ENCODE data around the gene HSD17B7.
"Not testable (repeated sequence)": the region's sequence is repeated elsewhere in the genome, so short reads cannot be mapped to it uniquely, and the experiment has no call there.

HSD17B7 gene

DNA sequence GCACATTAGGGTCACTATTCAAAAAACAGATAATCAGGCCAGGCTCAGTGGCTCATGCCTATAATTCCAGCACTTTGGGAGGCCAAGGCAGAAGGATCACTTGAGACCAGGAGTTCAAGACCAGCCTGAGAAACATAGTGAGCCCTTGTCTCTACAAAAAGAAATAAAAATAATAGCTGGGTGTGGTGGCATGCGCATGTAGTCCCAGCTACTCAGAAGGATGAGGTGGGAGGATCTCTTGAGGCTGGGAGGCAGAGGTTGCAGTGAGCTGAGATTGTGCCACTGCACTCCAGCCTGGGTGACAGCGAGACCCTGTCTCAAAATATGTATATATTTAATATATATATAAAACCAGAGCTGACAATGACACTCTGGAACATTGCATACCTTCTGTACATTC, 21.9 kb downstream of the HSD17B7 start:
- not testable (repeated sequence) for DNase-seq (ENCODE audit: low spot score)

DNA sequence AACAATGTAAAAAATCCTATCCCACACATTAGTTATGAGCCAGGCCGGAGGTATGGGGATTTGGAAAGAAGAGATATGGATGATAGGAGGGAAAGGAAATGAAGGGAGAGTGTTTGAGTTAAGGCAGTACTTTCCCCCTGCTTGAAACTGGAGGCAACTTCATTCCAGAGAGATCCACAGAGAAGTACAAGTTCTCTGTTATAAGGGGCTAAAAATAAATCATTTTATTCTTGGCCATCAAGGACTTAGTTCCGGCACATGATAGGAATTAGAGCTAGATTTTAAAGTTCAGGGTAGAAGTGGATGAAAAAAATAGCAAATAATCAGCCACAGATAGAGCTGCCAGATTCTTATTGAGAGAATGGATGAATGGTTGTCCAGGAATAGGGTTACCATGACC, 27.6 kb downstream of the HSD17B7 start:
- DNase-seq (ENCODE audit: low spot score): not testable (repeated sequence)

DNA sequence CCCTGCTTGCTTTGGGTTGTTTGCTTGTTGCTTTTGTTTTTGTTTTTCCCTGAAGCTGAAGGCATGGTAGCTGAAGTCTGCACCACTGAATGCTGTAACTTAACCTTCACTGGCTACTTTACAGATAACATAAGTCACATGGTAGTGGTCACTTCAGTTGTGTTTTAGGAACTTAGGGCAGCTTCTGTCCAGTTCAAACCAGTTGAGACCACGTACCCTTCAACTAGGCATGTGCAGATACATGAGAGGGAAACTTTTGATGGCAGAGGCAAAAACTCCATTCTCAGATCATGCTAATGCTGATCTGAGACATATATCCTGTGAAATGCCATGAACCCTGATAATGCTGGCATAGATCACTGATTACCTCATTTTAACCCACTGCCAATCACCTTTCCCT, 28.2 kb downstream of the HSD17B7 start:
- not testable (repeated sequence) for DNase-seq (ENCODE audit: low spot score)

DNA sequence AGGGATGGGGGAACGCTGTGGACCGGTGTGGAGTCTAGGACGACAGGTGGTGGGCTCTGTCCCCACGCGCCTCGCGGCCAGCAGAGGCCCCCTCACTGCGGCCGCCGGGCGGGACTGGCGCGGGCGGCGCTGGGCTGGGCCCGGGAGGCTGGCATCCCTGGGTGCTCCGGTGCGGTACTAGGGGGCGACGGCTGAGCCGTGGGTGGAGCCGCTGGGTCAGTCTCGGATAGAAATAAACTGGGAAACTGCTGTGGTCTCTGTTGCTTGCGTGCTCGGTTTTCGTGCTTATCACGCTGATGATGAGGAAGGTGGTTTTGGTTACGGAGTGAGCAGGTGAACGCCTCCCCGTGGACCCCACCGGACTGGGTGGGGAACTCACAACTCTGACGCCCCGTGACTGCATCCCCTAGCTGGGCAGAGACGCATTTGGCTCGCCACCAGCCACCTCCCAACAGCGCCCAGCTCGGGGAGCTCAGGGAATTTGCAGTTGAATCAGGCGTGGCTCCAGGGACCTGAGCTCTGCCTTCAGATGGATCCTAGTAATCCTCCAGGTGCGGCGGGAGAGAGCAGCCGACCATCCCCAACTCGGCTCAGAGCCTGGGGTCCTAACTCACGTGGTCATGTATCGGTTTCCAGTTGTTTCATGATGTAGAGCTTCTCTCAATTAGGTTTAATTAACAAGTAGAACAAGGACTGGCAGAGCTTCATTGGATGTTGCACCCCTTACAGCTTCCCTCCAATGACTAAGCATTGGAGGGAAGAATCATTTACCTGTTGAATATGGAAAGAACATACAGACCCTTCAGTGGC, 32.1 kb downstream of the HSD17B7 start:
- DNase-seq (ENCODE audit: low spot score): peak; percentile 52

DNA sequence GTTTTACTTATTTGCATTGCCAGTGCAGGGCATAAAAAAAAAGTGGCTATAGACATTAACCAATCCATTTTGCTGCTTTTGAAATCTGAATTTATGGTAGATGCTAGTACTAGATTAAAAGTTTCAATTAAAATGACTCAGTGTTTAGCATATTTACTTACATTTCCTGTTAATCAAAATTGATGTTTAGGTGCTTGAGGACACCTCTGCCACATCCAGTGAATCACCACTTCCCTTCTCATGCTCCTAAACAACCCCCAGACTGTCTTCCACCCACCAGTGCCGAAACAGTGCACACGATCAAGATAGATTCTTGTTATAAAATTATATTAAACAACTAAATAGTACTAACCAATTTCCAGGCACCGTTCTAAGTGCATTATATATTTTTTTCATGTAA, 32.7 kb downstream of the HSD17B7 start:
- DNase-seq (ENCODE audit: low spot score): no peak

DNA sequence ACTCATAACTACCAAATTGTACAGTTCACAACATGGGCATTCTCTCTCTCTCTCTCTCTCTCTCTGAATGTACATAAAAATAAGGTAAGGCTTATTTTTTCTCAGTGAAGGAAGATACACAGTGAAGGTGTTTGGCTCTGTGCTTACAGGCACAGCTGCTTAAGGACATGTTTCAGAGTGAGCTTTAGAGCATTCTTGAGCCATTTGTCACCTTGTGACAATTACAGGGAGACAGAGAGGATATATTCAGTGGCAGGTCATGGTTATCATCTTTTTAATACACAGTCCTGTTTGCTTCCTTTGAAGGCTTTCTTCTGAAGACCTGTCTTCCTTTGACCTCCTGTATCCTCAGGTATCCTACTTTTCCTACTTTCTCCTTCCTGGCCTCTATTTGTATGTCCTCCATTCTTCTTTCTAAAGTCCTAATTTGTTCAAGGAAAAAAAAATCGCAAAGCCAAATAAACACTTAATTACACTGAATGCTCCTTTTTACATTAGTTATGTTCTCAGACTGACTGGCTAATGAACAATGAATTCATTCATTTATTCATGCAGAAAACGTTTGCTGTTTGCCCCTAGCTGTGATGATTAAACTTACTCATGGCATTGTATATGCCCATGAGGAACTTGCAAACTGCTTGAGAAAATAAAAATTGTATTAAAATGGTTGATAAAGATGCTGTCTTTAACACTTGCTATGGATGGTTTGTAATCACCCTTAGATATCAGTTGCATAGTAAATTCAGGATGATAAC, 33.4 kb downstream of the HSD17B7 start:
- no peak for DNase-seq (ENCODE audit: low spot score)

GRCh38 chr1:162829268-162829667, 38.8 kb downstream of the HSD17B7 start:
- no peak for DNase-seq (ENCODE audit: low spot score)

- DNase-seq (ENCODE audit: low spot score): no peak
Observed at GRCh38 chr1:162832470-162832869, 42.0 kb downstream of the HSD17B7 start.

GRCh38 chr1:162835157-162835899, 44.8 kb downstream of the HSD17B7 start:
- DNase-seq (ENCODE audit: low spot score): no peak

- DNase-seq (ENCODE audit: low spot score): no peak
Observed at GRCh38 chr1:162838863-162839262, 48.4 kb downstream of the HSD17B7 start.

- DNase-seq (ENCODE audit: low spot score): no peak
Observed at GRCh38 chr1:162840250-162840839, 49.8 kb downstream of the HSD17B7 start.

DNA sequence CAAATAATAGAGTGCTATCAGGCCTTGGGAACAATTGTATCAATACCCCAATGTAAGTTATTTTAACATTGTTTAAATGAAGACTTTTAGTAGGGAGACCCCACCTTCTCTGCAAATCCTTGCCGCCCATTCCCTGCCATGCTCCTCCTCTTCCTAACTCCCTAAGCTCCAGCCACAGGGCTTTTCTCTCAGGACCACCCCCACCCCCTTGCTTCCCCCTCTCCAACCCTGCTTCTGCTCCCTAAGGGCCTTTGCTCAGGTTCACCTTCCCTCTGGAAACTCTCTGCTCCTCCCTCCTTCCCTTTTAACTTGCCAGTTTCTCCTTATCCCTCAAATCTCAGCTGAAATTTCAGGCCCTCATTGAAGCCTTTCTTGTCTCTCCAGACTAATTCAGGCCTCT, 53.7 kb downstream of the HSD17B7 start:
- no peak for DNase-seq (ENCODE audit: low spot score)

DNA sequence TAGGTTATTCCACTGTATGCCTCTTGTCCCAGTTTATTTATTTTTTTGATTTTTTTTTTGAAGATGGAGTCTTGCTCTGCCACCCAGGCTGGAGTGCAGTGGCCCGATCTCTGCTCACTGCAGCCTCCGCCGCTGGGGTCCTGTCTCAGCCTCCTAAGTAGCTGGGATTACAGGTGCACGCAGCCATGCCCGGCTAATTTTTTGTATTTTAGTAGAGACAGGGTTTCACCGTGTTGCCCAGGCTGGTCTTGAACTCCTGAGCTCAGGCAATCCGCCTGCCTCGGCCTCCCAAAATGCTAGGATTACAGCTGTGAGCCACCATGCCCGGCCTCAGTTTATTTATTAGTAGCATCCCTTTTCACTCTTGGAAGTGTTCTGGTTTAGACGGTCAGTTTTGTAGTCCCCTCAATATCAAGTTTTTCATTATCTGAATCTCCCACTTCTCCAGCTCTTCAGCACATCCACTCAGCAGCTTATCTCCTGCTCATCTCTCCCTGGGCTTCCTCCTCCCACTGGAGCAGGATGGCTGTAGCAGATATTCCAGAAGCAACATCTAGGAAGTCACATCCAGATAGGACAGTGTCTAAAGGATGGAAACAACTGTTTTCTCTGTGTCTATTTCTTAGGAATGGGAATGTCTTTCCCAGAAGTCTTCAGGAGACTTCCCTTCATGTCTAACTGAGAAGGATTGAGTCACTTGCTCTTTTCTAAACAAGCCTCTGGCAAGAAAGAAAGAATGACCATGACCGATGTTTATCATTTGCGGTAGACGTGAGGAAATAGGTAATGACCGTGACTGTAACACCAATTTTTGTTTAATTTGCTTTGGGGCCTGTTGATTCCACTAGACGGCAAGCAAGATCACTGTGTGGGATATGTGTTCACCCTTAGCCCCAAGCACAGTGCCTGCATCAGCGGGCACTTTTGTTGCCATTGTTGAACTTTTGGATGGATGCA, 56.0 kb downstream of the HSD17B7 start:
- peak; percentile 18 for DNase-seq (ENCODE audit: low spot score)

DNA sequence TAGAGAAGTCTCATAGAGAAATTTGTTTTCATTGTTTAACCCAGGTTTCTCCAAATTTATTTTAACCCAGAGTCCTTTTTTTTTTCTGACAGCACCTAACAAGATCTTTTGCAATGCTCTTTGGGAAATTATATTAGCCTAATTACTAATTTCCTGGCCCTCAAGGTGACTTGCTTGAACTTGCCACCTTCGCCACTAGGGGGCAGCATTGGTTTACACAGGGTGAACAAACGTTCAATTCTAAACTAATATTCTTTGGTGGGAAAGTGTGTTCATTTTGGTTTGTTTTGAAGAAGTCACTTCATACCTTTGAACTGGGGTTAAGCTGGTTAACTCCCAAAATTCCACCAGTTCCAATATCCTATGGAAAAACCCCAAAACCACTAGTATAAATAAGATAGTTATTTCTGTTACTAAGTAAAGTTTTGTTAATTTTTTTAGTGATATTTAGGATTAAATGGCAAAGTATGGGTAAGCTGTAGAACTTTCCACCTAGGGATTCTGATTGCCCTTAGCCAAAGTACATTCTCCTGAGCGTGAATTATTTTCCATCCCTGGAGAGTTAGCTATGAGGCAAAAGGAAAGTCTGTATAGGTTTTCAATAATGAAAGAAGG, 57.4 kb downstream of the HSD17B7 start:
- DNase-seq (ENCODE audit: low spot score): peak; percentile 72

- no peak for DNase-seq (ENCODE audit: low spot score)
Observed at GRCh38 chr1:162849711-162850110, 59.2 kb downstream of the HSD17B7 start.

DNA sequence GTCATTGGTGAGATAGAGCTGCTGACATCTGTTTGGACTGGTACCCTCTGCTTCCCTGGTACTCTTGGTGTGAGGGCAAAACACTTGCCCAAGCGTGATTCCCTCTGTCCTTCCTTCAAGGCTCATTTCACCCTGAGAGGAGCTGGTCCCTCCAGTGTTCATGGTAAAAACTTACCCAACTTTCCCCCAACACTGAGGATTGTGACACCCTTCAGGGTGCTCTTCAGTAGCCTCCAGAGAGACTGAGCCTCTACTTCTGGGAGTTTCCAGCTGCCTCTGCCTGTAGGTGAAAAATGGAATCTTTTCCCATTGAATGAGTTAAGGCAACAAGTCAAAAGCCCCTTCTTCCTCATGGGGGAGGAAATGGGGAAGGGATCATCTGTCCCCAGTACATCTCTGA, 60.8 kb downstream of the HSD17B7 start:
- no peak for DNase-seq (ENCODE audit: low spot score)

DNA sequence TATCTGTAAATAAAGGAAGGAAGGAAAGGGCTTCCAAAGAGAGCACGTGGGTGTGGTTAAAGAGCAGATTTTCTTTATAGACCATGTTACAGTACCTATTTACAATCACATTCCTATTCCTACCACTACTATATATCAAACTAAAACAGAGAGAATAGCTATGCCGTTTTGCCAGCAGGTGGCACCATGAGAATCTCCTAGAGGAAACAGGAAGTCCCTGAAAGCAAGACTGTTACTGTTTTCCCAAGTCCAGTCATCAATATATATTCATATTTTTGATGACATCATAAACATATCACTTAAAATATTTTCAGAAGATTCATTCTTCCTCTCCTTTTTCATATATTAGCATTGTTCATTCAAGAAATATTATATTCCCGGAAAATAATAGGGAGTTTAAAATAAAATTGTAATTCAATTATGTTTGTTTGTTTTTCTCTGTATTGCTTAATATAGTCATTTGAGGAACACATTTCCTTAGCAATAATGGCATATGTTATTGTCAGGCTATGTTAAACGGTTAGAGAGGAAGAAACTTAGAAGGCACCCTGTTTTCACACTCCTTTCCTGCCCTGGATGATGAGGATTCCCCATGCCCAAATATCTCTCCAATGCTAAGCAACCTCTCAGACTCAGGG, 63.9 kb downstream of the HSD17B7 start:
- DNase-seq (ENCODE audit: low spot score): peak; percentile 70

- peak; percentile 37 for DNase-seq (ENCODE audit: low spot score)
Observed at GRCh38 chr1:162855461-162856150, 65.1 kb downstream of the HSD17B7 start.

DNA sequence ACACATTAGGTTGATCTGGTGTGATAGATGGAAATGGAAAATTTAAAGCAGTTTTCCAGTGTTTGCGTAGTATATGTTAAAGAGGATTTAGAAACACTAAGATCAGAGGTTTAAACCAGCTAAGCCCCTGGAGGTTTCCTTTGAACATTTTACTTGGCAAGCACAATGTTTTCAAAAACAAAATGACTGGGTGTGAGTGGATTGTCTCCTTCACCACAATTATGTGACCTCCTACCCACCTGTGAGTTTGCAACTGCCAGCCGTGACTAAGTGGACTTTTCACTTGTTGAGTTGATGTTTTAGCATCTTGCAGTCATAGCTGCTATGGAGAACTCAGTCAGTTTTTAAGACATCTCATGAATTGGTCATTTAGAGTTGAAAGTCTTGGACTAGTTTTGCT, 65.8 kb downstream of the HSD17B7 start:
- DNase-seq (ENCODE audit: low spot score): peak; percentile 73

DNA sequence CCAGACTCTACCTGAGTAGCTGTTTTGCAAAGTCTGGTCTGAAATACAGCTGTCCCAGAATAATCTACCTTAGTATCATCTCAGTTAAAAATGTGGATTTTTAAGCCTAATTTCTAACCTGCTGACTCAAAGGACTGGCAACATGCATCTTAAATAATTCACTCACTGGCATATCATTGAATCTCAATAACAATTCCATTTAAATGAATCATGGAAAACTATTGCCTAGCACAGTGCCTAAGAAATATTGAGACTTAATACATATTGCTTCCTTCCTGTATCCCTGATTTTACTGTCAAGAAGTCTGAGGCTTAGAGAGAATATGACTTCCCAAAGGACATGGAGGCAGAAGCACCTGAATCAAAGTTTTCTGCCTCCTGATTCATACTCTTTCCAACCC, 67.3 kb downstream of the HSD17B7 start:
- DNase-seq (ENCODE audit: low spot score): no peak

All from AG20443 (cell line).